IPS-20b (cell line): ENCODE data around the gene CENPP.

Source experiments
- H3K27ac ChIP-seq: one replicate; pipeline ENCODE4 v1.5.1; 2013; ENCODE audit warnings: low read length
- H3K27me3 ChIP-seq: 2 replicates; pipeline ENCODE4 v1.6.1; 2013; ENCODE audit warnings: mild to moderate bottlenecking, low read length, inconsistent platforms; ENCODE audit not compliant: insufficient read depth
- H3K36me3 ChIP-seq: 2 replicates; pipeline ENCODE4 v1.6.1; 2013; ENCODE audit warnings: low read depth, mild to moderate bottlenecking, inconsistent platforms, low read length, moderate library complexity; ENCODE audit not compliant: insufficient read depth
- H3K4me1 ChIP-seq: 2 replicates; pipeline ENCODE4 v1.6.1; 2013; ENCODE audit warnings: mild to moderate bottlenecking, control low read depth, inconsistent platforms, low read length, moderate library complexity; ENCODE audit not compliant: insufficient read depth
- H3K4me3 ChIP-seq: 2 replicates; pipeline ENCODE4 v1.5.1; 2013; ENCODE audit warnings: mild to moderate bottlenecking, low read length, inconsistent platforms
- H3K9ac ChIP-seq: 2 replicates; pipeline ENCODE4 v1.6.1; 2013; ENCODE audit warnings: low read depth, mild to moderate bottlenecking, inconsistent platforms, low read length, moderate library complexity
- H3K9me3 ChIP-seq: 2 replicates; pipeline ENCODE4 v1.6.1; 2013; ENCODE audit warnings: mild to moderate bottlenecking, low read depth, low read length, inconsistent platforms; ENCODE audit not compliant: insufficient read depth

Gene CENPP

DNA sequence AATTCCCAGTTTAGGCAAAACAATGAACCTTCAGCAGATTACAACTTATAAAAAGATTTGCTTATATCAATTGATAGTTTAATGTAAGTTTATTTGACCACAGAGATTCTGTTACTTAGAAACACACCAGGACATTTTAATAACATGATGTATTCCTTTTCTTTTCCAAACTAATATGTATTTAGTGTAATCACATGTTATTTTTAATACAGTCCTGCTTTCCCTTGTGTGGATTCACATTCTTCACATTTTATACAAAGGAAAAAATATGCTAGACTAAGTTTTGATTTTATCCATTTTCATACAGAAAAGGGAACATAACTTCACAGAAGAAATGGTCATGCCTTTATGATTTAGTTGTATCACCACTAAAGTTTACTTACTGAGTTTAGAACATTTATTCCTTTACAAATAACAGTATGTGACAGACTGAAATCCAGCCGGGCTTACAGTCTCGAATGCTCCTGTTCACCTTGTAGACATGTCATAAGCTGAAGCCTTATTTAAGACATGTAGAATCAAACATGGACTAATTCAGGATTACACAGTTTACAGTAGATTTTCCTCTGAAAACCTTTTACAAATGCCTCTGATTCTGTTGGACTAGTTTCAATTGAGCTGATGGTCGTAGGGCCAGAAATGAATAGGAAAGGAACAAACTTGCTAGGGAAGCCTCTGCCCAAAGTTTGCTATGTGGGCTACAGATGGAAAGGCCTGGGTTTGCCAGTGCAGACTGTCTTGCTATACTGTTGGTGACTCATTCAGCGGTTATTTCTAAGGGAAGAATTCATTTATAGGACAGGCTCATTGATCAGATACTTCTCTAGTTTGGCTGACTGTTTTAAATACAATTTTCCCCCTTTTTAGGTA is 163.2 kb downstream of the CENPP start:
- Histone ChIP-seq H3K9ac (no peak overlapping the region), H3K27ac (no peak overlapping the region), H3K9me3 (no peaks in the 10 kb centered on the region), H3K4me3 (no peak overlapping the region), H3K4me1 (no peaks in the 10 kb centered on the region), H3K36me3 (no peaks in the 10 kb centered on the region), H3K27me3 (no peaks in the 10 kb centered on the region)

DNA sequence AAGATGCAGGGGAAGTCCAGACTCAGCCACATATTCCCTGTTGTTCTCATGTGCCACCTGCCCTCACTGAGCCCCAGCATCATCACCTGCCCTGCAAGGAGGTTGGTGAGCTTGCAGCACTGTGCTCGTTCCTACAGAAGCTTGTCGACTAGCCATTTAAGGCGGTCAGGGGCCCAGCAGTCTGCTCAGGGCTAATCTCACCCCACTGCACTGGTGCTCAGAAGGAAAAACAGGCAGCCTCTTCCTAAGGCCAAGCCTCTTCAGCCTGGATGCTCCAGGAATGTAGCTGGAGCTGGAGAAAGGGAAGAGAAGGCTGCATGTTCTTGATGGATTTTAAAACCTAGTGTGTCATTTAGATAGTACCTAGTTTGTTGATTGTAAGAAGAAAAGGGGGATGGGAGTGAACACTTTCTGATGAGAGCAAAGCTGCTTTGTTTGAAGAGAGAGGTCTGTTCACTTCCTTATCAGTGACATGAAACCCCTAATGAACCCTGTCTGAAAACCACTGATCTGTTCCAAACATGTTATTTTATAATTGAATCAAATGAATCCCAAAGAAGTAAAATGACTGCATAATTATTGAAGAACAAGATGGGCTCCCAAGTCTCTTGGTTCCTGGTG is 167.1 kb downstream of the CENPP start:
- no peaks in the 10 kb centered on the region for H3K36me3 ChIP-seq
- H3K27me3 ChIP-seq = no peaks in the 10 kb centered on the region
- no peak overlapping the region for H3K4me3 ChIP-seq
- H3K27ac ChIP-seq = no peak overlapping the region
- H3K4me1 ChIP-seq = no peaks in the 10 kb centered on the region
- H3K9me3 ChIP-seq = no peaks in the 10 kb centered on the region
- H3K9ac ChIP-seq = no peak overlapping the region

DNA sequence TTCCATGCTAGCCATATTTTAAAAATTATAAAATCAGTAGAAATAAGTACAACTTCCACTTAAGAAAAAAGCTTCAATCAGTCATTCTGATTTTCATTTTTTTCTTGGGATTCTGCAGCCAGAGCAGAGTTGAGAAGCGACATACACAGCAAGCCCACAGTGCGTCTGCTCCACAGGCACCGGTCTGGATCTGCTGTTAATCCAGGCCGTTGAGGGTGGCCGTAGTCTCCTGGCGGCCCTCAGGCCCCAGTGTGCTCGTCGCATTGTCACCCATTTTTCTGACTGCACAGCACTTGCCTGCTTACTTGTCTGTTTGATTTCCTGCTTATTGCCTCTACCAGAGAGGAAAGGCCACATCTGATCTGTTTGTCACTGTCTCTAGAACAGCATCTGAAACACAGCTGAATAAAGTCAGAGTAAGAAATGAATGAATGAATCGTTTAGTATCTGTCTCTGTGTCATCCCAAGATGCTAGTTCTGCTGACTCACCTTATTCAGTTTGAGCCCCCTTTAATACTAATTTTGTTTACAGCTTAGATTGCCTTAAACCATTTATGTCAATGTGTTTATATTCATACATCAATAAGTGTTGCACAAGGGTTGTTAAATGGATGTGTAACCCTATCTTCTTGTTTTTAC is 168.1 kb downstream of the CENPP start:
- Histone ChIP-seq H3K9me3 (no peaks in the 10 kb centered on the region), H3K27me3 (no peaks in the 10 kb centered on the region), H3K4me1 (no peaks in the 10 kb centered on the region), H3K36me3 (no peaks in the 10 kb centered on the region), H3K27ac (no peak overlapping the region), H3K4me3 (no peak overlapping the region), H3K9ac (no peak overlapping the region)

DNA sequence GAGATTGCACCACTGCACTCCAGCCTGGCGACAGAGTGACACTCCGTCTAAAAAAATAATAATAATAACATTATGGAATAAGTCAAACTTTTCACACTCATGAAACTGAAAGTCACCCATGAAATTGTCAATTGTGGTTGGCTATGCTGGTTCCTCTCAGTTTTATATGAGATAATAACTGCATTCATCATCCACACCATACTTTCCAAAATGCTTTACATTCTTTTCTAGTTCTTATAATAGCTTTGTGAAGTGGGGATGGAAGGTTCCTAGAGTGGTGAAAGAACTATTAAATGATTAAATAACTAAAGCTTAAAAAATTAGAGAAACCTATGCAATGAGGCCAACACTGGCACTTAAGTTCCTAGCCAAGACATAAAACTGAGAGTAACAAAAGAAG is 169.1 kb downstream of the CENPP start:
- no peak overlapping the region for H3K9ac ChIP-seq
- H3K27ac ChIP-seq = no peak overlapping the region
- H3K9me3 ChIP-seq = no peaks in the 10 kb centered on the region
- H3K4me3 ChIP-seq = no peak overlapping the region
- H3K4me1 ChIP-seq = no peaks in the 10 kb centered on the region
- H3K36me3 ChIP-seq = no peaks in the 10 kb centered on the region
- H3K27me3 ChIP-seq = no peaks in the 10 kb centered on the region

DNA sequence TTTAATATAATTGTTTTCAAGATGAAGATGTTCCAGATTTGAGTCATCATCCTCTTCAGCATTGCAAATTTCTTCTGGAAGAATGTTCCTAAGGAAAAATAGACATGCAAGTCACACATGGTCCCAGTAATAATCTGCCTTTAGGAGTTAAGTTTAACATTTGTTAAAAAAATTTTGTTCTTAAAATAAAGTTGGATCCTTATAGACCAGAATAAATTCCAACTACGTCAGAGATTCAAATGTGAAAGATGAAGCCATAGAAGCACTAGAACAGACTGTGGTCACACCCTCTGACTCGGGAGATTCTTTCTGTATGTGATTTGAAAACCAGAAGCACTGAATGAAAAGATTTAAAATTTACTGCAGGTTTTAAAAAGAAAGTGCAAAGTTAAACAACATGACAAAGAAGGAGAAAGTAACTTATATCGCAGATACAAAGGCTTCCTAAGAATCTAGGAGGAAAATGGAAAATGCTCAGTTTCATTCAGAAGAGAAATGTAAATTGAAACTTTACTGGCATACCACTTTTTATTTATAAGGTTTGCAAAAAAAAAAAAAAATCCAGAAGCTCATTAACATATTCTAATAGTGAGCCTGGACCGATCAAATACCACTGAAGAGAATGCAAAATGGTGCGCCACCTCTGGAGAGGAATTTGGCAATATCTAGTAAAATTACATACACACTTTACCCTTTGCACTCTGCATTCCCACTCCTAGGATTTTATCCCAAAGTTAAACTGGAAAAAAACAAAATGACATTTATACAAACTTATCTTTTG is 170.8 kb downstream of the CENPP start:
- no peaks in the 10 kb centered on the region for H3K9me3 ChIP-seq
- H3K9ac ChIP-seq = no peak overlapping the region
- H3K4me3 ChIP-seq = no peak overlapping the region

DNA sequence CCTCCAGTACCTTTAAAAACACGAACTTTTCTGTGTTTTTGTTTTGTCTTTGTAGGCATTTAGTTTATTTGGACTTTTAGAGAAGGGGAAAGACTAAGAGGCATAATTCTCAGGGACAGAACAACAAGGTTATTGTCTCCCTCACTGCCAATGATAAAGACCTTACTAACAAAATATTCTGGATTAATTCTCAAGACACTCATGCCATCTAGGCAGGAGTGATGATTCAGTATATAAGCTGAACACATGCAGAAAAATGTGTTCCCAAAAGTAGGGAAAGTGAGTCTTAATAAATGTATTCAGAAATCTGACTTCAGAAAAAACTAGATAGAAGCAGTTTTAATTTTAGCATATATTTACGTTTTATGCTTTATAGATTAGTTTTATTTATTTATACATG is 173.9 kb downstream of the CENPP start:
- Histone ChIP-seq H3K4me1 (0 out of 2 replicates have a peak, but pooled peaks cover 8% of the 10 kb centered on the region), H3K9me3 (no peaks in the 10 kb centered on the region), H3K27me3 (no peaks in the 10 kb centered on the region), H3K36me3 (no peaks in the 10 kb centered on the region), H3K27ac (no peak overlapping the region), H3K4me3 (no peak overlapping the region), H3K9ac (no peak overlapping the region)

More for the DNA sequence above, 170.8 kb downstream of the CENPP start:
- Histone ChIP-seq H3K27ac (no peak overlapping the region), H3K4me1 (no peaks in the 10 kb centered on the region), H3K36me3 (no peaks in the 10 kb centered on the region), H3K27me3 (no peaks in the 10 kb centered on the region)

DNA sequence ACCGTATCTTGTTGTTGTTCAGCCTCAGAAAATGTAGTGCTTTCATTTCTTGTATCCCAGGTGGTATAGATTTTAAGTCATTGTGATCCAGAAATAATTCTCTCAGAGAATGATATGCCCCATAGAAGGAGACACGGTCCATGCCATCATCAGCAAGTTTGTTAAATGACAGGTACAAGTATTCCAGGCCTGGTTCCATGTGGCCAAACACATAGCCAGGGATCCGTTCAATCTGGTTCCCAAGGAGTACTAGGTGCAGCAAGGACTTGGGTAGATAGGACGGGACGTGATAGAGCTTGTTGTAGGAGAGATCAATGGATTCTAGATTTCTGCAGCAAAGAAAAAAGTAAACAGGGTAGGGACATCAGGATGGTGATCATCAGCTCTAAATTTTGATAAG is 175.0 kb downstream of the CENPP start:
- Histone ChIP-seq H3K27me3 (no peaks in the 10 kb centered on the region), H3K9me3 (no peaks in the 10 kb centered on the region), H3K36me3 (no peaks in the 10 kb centered on the region), H3K9ac (no peak overlapping the region), H3K4me3 (no peak overlapping the region), H3K27ac (no peak overlapping the region), H3K4me1 (0 out of 2 replicates have a peak, but pooled peaks cover 8% of the 10 kb centered on the region)

DNA sequence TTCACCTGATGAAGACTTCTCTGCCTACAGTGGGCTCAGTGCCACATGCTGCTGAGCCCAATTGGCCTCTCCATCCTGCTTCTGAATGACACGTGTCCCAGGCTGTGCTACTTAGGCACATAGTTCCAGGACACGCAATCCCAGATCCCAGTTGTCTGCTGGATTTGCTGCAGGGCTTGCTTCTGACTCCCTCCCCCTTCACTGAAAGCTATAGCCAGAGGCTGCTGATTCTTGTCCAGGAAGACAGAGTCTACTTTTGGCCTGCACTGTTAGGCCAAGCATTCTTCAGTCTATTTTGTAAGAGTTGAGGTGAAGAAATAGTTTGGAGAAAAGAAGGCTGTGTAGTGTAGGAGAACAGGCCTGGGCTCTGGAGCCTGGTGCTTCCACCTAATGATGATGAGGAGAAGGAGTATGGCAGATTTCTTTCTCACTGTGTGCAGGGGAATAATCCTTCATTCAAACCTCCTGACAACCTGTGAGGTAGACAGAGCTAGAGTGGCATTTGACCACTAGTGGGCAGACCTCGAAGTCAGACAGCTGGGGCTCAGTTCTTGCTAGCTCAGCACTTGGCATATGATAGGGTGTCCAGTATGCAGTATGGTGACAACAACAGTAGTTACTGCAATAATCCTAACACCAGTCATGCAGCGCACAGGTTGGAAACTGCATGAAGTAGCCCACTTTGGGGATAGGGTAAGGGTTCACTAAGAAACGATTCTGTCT is 176.1 kb downstream of the CENPP start:
- H3K4me3 ChIP-seq = no peak overlapping the region
- H3K9me3 ChIP-seq = no peaks in the 10 kb centered on the region
- H3K27ac ChIP-seq = no peak overlapping the region
- no peaks in the 10 kb centered on the region for H3K27me3 ChIP-seq
- no peaks in the 10 kb centered on the region for H3K36me3 ChIP-seq
- peaks cover 8% of the 10 kb centered on the region; the same call in 1 of the 2 replicates for H3K4me1 ChIP-seq
- no peak overlapping the region for H3K9ac ChIP-seq

DNA sequence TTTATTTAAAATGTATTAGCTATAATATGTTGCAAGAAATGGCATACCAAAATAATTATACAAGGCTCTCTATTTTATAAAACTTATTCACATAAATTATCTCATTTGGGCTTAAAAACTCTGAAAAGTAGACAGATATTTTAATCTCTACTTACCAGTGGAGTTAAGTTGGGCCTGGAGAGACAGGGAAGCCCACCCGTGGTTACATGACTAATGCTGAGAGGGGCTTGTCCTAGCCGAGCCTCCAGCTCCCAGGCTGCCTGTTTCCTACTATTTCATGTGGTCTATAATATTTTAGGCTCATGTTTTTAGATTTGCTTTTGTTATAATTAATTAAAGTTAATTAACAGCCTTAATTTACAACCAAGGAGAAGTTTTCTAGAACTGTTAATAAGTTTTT is 177.4 kb downstream of the CENPP start:
- no peaks in the 10 kb centered on the region for H3K36me3 ChIP-seq
- no peak overlapping the region for H3K9ac ChIP-seq
- no peak overlapping the region for H3K4me3 ChIP-seq
- H3K4me1 ChIP-seq = peaks cover 8% of the 10 kb centered on the region; the same call in 1 of the 2 replicates
- H3K27ac ChIP-seq = no peak overlapping the region
- no peaks in the 10 kb centered on the region for H3K9me3 ChIP-seq
- H3K27me3 ChIP-seq = no peaks in the 10 kb centered on the region

DNA sequence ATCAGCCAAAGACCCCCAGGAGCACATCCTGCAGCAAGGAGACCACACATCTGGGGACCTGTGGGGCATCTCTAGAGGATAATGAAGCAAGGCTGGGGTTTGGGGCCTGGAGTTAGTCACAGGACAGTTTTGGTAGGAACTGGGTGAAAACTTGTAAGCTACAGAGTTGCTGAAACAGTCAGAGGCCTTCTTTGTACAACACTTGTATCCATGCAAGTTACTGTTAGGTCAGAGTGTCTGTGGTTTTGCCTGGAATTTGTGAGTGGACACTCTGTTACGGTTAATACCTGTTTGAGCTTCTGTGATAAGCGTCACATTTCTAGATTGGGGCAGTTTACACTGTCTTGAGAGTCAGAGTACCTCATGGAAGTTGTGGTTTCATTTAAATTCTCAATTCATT is 179.1 kb downstream of the CENPP start:
- Histone ChIP-seq H3K9ac (no peak overlapping the region), H3K4me1 (peaks cover 8% of the 10 kb centered on the region; the same call in 1 of the 2 replicates), H3K9me3 (no peaks in the 10 kb centered on the region), H3K36me3 (no peaks in the 10 kb centered on the region), H3K27me3 (no peaks in the 10 kb centered on the region), H3K4me3 (no peak overlapping the region), H3K27ac (no peak overlapping the region)
